GM12878 (cell line): ENCODE results near the gene EGFR. TPM values are rescaled to one million over a fixed set of nuclear protein-coding genes. Genes with fewer than 3 reads are reported as not detected.

ENCODE experiments used
- BMI1 ChIP-seq: fragments of 450-650 bp; IDR thresholded peaks from 2 replicates; pipeline ENCODE4 v1.6.1; 2016; ENCODE audit warnings: mild to moderate bottlenecking, moderate library complexity, borderline replicate concordance
- E2F4 ChIP-seq: IDR thresholded peaks from 2 replicates; pipeline ENCODE4 v1.6.1; 2012; ENCODE audit warnings: low read depth, low read length, improper control_type of control experiment
- EGR1 ChIP-seq, 2 experiments: IDR thresholded peaks; 1 replicate in 1 of 2; 2 replicates in 1 of 2; pipeline ENCODE4 v1.6.1; 2011 to 2012; ENCODE audit warnings: low read depth in 2 of 2, low read length in 2 of 2, borderline replicate concordance in 1 of 2, mild to moderate bottlenecking in 1 of 2, moderate library complexity in 1 of 2
- EP300 ChIP-seq, 2 experiments: fragments of 150-350 bp in 1 of 2; IDR thresholded peaks; 2 replicates each; pipeline ENCODE4 v1.6.1; 2011 to 2012; ENCODE audit warnings: low read depth in 2 of 2, low read length in 2 of 2, borderline replicate concordance in 1 of 2, improper control_type of control experiment in 1 of 2, inconsistent platforms in 1 of 2; ENCODE audit not compliant: control insufficient read depth in 1 of 2
- ETV6 ChIP-seq, 2 experiments: fragments of 450-650 bp in 1 of 2; IDR thresholded peaks in 1 of 2; conservative IDR thresholded peaks in 1 of 2; 2 replicates each; pipeline ENCODE4 v1.6.1; 2014; ENCODE audit warnings: antibody characterized with exemption in 1 of 2, borderline replicate concordance in 1 of 2, low read depth in 1 of 2, mild to moderate bottlenecking in 1 of 2, moderate library complexity in 1 of 2
- FOXK2 ChIP-seq: fragments of 450-650 bp; IDR thresholded peaks from 2 replicates; pipeline ENCODE4 v1.6.1; 2017; ENCODE audit warnings: mild to moderate bottlenecking, moderate library complexity
- GABPA ChIP-seq: IDR thresholded peaks from 2 replicates; pipeline ENCODE4 v1.6.1; 2014; ENCODE audit warnings: antibody characterized with exemption, low read depth, mild to moderate bottlenecking, inconsistent platforms
- IKZF1 ChIP-seq: fragments of 450-650 bp; conservative IDR thresholded peaks from 2 replicates; pipeline ENCODE4 v1.6.1; 2017; ENCODE audit warnings: antibody characterized with exemption, mild to moderate bottlenecking
- MEF2A ChIP-seq: IDR thresholded peaks from 2 replicates; pipeline ENCODE4 v1.6.1; 2011; ENCODE audit warnings: low read depth, mild to moderate bottlenecking, low read length, moderate library complexity; ENCODE audit not compliant: insufficient read depth
- NFIC ChIP-seq: IDR thresholded peaks from 2 replicates; pipeline ENCODE4 v1.6.1; 2012; ENCODE audit warnings: low read depth, mild to moderate bottlenecking, inconsistent platforms, low read length, moderate library complexity
- RAD51 ChIP-seq: fragments of 450-650 bp; IDR thresholded peaks from 2 replicates; pipeline ENCODE4 v1.6.1; 2016; ENCODE audit warnings: moderate library complexity, mild to moderate bottlenecking, inconsistent platforms
- RB1 ChIP-seq: fragments of 450-650 bp; formaldehyde crosslinking; IDR thresholded peaks from 2 replicates; pipeline ENCODE4 v1.6.1; 2017; ENCODE audit warnings: mild to moderate bottlenecking, borderline replicate concordance
- SMARCA5 ChIP-seq: fragments of 450-650 bp; IDR thresholded peaks from 2 replicates; pipeline ENCODE4 v1.6.1; 2017; ENCODE audit warnings: mild to moderate bottlenecking
- SP1 ChIP-seq: IDR thresholded peaks from one replicate; pipeline ENCODE4 v1.6.1; 2011; ENCODE audit warnings: low read depth, low read length
- TAF1 ChIP-seq: IDR thresholded peaks from 2 replicates; pipeline ENCODE4 v1.6.1; 2011; ENCODE audit warnings: mild to moderate bottlenecking, low read depth, low read length, borderline replicate concordance
- YBX1 ChIP-seq: fragments of 450-650 bp; IDR thresholded peaks from 2 replicates; pipeline ENCODE4 v1.6.1; 2016; ENCODE audit warnings: antibody characterized with exemption
- YY1 ChIP-seq: IDR thresholded peaks from 2 replicates; pipeline ENCODE4 v1.6.1; 2011; ENCODE audit warnings: low read depth, mild to moderate bottlenecking, low read length
- ZNF207 ChIP-seq: fragments of 450-650 bp; IDR thresholded peaks from 2 replicates; pipeline ENCODE4 v1.6.1; 2014; ENCODE audit warnings: antibody characterized with exemption, mild to moderate bottlenecking, borderline replicate concordance
- polyA plus RNA-seq, 11 experiments: library from polyadenylated mRNA; depleted of rRNA in 4 of 11; unstranded in 6 of 11; stranded (reverse) in 5 of 11; fragments of >200 nt; fragmentation: Nextera tagmentation in 4 of 11; fragmentation: Illumina TruSeq in 1 of 11; extraction: Ambion mirVana in 4 of 11; extraction: Trizol in 1 of 11; gene quantifications; 1 replicate in 1 of 11; 2 replicates in 10 of 11; pipeline versions ENCODE4 v1.2.1 to v1.2.3, GENCODE V29; 2011 to 2016; ENCODE audit warnings: inconsistent platforms in 2 of 11, missing spikeins in 2 of 11, low read depth in 1 of 11
- total RNA-seq, 4 experiments: library from RNA; depleted of rRNA in 3 of 4; stranded (reverse); fragments of >200 nt in 3 of 4; fragmentation: Illumina TruSeq in 1 of 4; extraction: Trizol in 1 of 4; gene quantifications; 2 replicates each; pipeline versions ENCODE4 v1.2.1 to v1.2.3, GENCODE V29; 2013 to 2021
- TF ChIP-seq, protein P1 (sequence below): IDR thresholded peaks from 2 replicates; pipeline ENCODE4 v1.6.1; 2012; ENCODE audit warnings: low read depth, low read length, improper control_type of control experiment
- TF ChIP-seq, protein P2 (sequence below): fragments of 150-350 bp; IDR thresholded peaks from 2 replicates; pipeline ENCODE4 v1.6.1; 2016; ENCODE audit warnings: low read depth, low read length
- TF ChIP-seq, protein P3 (sequence below): fragments of 450-650 bp; IDR thresholded peaks from 2 replicates; pipeline ENCODE4 v1.6.1; 2017; ENCODE audit warnings: antibody characterized with exemption, mild to moderate bottlenecking, moderate library complexity

The EGFR gene
- total and polyA plus RNA-seq, 10 of the 15 experiments (the other 5 are each of a cell fraction or from before 2014, with no cell fraction given) = 0.01 to 0.31 TPM; not detected in 8

DNA sequence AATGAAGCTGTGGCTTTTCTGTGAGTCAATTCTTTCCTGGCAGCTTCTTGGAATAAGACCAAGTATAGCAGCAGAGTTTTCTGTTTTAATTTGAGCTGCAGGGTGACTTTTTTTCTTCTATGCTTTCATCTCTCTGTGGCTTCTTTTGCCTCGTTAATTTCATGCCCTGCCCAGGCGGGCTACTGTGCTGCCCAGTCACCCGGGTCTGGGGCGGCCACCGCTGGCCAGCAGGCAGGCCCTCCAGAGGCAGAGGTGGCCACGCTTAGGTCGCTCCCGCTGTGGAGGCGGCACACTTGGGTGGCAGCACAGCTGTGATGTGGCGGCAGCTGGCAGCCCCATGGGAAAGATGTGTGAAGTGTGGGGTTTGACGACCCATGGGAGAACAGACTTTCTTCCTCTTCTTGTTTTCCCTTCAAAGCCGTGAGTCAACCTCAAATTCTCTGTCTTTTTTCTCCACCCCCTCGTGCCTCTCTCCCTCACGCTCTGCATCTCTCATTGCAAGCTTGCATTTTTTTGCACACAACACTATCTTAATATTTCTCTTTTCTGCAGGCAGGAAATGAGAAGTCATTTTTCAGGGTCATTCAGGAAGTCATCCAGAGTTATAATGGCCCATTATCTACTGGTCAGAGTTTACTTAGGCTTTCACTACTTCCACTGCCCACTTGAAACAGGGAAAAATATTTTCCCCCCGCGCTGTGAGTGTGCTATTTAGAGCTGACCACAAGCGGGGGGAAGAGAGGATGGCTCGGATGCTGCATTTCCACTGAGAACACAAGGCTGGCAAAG lies 67.8 kb downstream of the EGFR start (continued):
- TF ChIP-seq RAD51 (peak; percentile 26; the same call in 1 of the 2 replicates), NFIC (peak; percentile 29; the same call in 1 of the 2 replicates), TAF1 (no peak), YY1 (no peak), RB1 (peak; percentile 50; the same call in 1 of the 2 replicates), FOXK2 (no peak; the same call in 1 of the 2 replicates), SP1 (peak; percentile 20), YBX1 (0 out of 2 replicates have a peak, but pooled peaks have one; percentile 28), MEF2A (0 out of 2 replicates have a peak, but pooled peaks have one; percentile 3), ZNF207 (no peak), BMI1 (0 out of 2 replicates have a peak, but pooled peaks have one; percentile 29), GABPA (no peak), SMARCA5 (no peak), E2F4 (no peak), EP300 (IDR thresholded peaks at IDR 0.05; ENCODE audit: borderline replicate concordance in 1 of 2, control insufficient read depth in 1 of 2, low read depth in 2 of 2, low read length in 2 of 2) (peak; percentile 35 to 50; a peak in 2 of 4 replicates), ETV6 (conservative IDR thresholded peaks at IDR 0.05 in 1 of 2, IDR thresholded peaks at IDR 0.05 in 1 of 2; ENCODE audit: borderline replicate concordance in 1 of 2, low read depth in 1 of 2) (0 out of 4 replicates have a peak, but pooled peaks of 1 of the 2 experiments have one; percentile 25), IKZF1 (peak; percentile 97), EGR1 (IDR thresholded peaks at IDR 0.05; ENCODE audit: borderline replicate concordance in 1 of 2, low read depth in 2 of 2, low read length in 2 of 2) (no peak)
- TF ChIP-seq, protein P1, sequence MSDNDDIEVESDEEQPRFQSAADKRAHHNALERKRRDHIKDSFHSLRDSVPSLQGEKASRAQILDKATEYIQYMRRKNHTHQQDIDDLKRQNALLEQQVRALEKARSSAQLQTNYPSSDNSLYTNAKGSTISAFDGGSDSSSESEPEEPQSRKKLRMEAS = no peak
- TF ChIP-seq, protein P2, sequence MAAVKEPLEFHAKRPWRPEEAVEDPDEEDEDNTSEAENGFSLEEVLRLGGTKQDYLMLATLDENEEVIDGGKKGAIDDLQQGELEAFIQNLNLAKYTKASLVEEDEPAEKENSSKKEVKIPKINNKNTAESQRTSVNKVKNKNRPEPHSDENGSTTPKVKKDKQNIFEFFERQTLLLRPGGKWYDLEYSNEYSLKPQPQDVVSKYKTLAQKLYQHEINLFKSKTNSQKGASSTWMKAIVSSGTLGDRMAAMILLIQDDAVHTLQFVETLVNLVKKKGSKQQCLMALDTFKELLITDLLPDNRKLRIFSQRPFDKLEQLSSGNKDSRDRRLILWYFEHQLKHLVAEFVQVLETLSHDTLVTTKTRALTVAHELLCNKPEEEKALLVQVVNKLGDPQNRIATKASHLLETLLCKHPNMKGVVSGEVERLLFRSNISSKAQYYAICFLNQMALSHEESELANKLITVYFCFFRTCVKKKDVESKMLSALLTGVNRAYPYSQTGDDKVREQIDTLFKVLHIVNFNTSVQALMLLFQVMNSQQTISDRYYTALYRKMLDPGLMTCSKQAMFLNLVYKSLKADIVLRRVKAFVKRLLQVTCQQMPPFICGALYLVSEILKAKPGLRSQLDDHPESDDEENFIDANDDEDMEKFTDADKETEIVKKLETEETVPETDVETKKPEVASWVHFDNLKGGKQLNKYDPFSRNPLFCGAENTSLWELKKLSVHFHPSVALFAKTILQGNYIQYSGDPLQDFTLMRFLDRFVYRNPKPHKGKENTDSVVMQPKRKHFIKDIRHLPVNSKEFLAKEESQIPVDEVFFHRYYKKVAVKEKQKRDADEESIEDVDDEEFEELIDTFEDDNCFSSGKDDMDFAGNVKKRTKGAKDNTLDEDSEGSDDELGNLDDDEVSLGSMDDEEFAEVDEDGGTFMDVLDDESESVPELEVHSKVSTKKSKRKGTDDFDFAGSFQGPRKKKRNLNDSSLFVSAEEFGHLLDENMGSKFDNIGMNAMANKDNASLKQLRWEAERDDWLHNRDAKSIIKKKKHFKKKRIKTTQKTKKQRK = no peak
- TF ChIP-seq, protein P3, sequence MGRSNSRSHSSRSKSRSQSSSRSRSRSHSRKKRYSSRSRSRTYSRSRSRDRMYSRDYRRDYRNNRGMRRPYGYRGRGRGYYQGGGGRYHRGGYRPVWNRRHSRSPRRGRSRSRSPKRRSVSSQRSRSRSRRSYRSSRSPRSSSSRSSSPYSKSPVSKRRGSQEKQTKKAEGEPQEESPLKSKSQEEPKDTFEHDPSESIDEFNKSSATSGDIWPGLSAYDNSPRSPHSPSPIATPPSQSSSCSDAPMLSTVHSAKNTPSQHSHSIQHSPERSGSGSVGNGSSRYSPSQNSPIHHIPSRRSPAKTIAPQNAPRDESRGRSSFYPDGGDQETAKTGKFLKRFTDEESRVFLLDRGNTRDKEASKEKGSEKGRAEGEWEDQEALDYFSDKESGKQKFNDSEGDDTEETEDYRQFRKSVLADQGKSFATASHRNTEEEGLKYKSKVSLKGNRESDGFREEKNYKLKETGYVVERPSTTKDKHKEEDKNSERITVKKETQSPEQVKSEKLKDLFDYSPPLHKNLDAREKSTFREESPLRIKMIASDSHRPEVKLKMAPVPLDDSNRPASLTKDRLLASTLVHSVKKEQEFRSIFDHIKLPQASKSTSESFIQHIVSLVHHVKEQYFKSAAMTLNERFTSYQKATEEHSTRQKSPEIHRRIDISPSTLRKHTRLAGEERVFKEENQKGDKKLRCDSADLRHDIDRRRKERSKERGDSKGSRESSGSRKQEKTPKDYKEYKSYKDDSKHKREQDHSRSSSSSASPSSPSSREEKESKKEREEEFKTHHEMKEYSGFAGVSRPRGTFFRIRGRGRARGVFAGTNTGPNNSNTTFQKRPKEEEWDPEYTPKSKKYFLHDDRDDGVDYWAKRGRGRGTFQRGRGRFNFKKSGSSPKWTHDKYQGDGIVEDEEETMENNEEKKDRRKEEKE = no peak
